CD4-positive, alpha-beta T cell treated with Interferon alpha-2 for 1 hour (primary cell): Measurements from ENCODE around the gene PLCB4.

Experiments used
- DNase-seq, 2 donors: peaks; one replicate each; pipeline ENCODE4 v3.0.0-alpha.2; 2020 to 2022

Gene PLCB4

DNA sequence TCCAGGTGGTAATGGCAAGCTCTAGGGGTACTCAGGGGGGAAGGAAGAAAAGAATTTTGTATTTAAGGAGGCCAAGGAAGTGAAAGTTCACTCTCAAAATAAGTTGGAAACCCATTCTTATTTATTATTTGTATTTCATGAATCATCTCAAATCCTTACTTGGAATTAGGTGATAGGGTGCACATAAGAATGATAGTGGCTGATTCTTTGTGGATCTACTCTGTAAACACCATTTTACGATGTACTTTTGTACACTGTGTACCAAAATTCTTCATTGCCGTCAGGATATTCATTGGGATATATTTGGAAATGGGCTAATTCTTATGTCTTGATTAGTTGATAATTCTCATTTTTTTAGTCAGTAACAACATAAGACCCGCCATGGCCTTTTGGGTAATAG, 266.0 kb downstream of the PLCB4 start:
- no peak for DNase-seq

DNA sequence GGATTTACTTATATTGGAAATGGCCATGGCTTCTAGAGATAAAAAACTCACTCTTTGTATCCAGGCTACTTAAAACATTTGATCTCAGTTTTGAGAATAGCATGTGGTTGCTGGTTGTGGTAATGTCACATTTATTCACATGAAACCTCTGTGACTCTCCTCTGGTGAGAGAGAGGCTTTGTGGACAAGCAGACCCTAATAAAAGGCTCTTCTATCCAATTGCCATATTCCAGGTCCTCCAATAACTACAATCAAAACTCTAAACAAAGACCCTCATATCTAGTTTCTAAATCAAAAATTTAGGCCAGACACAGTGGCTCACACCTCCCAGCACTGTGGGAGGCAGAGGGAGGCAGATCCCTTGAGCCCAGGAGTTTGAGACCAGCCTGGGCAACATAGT, 269.2 kb downstream of the PLCB4 start:
- no peak for DNase-seq

GRCh38 chr20:9339708-9340107, 270.8 kb downstream of the PLCB4 start:
- DNase-seq = no peak

- no peak for DNase-seq
These were observed 273.8 kb downstream of the PLCB4 start for GRCh38 chr20:9342651-9343050.

DNA sequence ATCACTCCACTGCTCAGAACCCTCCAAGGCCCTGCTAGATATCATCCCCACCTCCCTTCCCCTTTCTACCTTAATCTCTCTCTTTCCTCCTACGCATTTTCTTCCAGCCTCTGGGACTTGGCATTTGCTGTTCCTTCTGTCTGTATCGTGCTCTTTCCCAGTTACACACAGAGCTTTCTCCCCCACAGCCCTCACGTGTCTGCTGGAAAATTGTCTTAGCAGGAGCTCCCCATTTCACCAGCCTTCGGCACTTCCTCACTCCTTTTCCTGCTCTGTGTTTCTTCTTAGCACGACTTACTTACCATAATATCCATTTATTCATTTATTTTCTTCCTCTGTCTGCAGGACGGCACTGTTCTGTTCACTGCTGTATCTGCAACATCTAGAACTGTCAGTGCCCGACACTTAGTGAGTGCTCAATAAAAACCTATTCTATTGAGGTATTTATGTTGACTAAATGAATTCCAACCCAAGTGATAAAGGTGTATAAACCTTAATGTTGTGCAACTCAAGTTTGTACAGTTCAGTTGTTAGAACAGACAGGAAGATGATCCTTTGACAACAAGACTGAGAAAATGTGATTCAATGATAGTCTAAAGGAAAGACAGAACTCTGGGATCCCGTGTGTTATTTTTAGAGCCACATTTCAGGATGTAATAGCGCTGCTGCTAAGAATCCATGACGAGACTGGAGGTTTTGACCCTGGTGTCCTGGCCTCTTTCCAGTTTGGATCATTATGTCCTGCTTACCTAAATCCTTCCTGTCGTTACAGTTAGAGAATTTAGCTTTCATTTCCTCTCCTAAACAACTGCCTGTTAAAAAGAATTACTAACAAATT, 275.4 kb downstream of the PLCB4 start:
- DNase-seq = no peak

- no peak for DNase-seq
These were observed 279.4 kb downstream of the PLCB4 start for GRCh38 chr20:9348316-9348715.

DNA sequence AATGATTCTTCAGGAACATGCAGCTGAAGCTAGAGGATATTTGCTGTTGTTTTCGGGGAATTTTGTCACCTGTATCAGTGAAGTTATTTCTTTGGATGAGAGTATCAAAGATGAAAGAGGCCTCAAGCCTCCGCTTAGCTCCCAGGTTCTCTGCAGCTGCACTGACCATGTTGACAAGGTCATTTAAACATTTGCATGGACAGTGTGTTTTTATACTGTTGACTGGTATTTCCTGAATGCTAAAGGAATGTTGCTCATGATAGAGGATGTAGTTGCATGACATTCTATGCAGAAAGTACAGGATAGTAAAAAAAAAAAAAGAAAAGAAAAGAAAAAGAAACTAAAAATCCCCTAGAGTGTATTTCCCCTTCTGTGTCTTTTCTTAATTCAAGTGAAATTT, 279.9 kb downstream of the PLCB4 start:
- DNase-seq = no peak

DNA sequence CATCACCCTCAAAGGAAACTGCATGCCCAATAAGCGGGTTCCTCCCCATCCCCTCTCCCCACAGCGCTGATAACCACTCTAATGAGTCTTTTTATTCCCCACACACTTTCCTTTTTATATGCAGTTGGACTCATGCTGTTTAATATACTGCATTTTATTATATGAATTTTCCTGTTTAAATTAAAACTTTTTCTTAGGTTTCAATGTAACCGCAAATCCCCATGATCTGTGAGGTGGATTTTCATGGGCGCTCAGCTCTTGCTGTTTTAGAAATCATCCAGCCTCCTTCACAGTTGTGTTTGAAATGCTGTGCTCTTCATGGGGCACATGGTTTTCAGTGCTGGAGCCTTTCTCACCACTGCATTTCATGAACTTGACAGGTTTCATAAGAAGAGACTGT, 280.4 kb downstream of the PLCB4 start:
- DNase-seq = no peak

DNA sequence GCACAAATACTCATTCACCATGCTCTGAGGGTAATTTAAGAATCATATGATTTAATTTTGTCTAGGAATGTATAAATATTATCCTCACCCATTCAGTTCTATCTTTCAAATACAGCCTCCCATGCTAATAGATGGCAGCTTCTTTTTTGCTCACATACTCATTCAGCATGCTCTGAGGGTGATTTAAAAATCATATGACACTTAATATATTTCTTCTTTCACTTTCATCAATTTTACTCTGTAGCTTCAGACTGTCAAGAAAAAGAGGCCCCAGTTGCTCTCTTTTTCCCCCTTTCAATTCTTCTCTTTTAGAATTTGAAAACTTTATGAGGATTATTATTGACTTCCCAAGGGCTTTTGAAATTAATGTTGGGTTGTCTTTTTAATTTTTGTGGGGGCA, 283.9 kb downstream of the PLCB4 start:
- no peak for DNase-seq

DNA sequence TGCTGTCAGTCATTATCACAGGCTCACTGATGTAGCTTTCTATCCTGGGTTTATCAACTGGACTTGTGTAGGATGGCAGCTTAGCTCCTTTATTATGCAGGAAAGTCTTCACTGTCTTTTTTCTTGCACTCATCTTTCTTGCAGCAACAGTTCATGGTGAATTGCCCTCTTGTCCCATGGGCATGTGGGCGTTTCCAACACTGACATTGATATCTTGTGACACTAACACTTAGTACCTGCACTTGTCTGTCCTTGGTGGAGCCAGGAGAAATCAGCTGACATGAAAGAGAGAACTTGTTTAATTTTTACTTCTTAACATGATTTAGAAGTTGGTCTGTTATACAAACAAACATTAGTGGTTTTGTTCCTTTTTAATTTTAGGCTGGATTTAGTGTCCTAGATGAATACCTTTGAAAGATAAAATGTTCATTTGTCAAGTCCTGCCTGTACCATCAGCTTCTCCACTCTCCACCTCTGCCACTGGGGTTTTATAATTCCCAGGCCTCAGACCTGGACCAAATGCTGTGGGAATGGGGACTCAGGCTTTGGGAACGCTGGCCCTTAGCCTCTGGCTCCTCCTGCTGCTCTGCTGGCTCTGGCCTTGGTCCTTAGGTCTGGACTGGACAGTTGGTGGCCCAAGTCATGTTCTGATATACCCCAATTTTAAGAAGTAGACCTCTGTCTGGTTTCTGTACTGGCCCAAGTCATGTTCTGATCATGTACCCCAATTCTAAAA, 284.5 kb downstream of the PLCB4 start:
- no peak for DNase-seq

DNA sequence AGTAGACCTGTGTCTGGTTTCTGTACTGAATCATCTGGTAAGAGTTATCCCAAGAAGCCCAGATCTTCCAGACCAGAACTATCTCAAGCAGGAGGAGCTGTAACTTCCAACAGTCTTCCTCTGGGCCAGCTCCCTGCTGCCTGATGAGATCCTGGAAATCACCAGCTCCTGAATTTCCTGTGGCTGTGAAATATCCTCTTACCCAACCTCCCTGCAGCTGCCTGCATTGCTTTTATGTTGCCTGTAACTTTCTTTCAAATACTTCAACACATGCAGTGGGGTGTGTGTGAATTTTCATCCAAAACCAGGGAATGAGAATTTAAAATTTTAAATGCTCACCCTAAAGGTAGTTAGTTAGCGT, 285.0 kb downstream of the PLCB4 start:
- DNase-seq = no peak

DNA sequence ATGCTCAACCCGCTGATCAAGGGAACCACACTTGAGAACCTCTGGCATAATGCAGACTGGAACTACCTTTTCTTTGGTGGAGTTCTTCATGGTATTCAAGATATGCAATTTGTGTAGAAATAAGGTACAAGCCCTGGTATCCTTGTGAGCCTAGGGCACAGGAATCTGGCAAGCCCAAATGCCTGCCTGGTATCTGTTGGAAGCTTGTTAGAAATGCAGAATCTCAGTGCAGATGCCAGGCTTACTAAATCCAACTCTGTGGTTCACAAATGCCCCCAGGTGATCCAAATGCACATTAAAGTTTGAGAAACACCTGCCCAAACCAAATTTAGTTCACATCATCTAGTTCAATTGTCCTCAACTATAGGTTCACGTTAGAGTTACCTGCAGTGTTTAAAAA, 285.7 kb downstream of the PLCB4 start:
- no peak for DNase-seq

DNA sequence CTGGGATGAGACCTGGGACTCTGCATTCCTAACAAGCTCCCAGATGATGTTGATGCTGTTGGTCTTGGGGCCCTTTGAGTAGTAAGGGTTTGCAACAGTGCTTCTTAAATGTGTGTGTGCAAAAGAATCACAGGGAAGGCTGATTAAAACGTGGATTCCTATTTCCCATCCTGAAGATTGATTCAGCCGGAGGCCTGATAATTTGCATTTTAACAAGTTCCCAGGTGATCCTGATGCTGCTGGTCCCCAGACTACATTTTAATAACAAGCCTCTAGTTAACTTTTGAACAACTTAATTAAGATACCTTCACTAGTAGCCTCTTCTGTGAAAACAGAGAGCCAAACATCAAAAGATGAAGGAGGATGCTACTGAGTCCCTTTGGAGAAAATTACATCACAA, 289.1 kb downstream of the PLCB4 start:
- DNase-seq = no peak

DNA sequence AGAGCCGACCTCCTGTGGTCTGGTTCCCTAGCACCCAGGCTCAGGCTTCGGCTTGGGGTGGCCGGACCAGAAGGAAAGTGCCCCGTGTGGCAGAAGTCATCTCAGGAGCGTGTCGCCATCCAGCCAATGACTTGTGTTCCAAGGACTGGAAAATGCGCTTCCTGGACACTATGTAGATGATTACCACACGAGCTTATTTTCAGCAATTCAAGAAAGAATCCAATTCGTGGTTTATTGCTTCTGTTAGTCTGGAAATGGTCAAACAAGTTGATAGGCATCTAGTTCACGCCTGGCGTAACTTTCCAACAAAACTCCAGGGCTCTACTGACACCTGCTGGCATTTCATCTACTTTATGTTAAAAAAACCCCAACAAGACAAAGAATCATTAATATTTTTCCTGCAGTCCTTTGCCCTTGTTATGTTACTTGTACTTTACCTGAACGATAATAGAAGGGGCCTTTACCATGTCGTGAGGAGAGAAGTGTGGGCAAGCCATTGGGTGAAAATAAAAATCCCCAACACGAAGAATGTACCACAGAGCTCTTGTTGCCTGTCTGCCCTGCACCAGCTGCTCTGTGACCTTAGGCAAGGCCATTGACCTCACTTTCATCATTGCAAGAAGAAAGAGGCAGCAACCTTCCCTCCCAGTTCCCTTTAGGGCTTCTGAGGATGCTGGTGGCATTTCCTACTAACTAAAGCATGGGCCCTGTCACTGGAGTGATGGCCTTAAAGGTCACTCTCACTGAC, 290.8 kb downstream of the PLCB4 start:
- DNase-seq = no peak

DNA sequence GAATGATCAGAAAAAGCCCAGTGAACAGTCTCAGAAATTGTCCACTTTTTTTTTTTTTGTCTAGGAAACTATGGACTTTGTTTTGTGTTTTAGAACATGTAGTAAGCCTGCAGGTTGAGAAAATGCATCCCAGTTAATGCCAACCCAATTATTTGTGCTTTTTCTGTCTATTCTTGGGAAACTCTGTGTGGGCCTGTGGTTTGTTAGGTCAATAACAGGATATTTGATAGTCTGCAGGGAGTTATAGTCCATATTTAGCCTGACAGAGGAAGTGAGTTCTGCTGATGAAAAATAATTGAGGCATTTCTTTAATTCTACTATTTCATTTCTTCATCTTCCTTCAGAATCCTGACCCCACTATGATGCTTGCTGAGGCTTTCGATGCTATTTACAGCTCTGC, 291.5 kb downstream of the PLCB4 start:
- DNase-seq = no peak

- no peak for DNase-seq
These were observed 294.8 kb downstream of the PLCB4 start for GRCh38 chr20:9363673-9364072.

GRCh38 chr20:9367328-9367727, 298.4 kb downstream of the PLCB4 start:
- DNase-seq = no peak

GRCh38 chr20:9367746-9368145, 298.9 kb downstream of the PLCB4 start:
- DNase-seq = no peak

- no peak for DNase-seq
These were observed 300.0 kb downstream of the PLCB4 start for GRCh38 chr20:9368893-9369292.

DNA sequence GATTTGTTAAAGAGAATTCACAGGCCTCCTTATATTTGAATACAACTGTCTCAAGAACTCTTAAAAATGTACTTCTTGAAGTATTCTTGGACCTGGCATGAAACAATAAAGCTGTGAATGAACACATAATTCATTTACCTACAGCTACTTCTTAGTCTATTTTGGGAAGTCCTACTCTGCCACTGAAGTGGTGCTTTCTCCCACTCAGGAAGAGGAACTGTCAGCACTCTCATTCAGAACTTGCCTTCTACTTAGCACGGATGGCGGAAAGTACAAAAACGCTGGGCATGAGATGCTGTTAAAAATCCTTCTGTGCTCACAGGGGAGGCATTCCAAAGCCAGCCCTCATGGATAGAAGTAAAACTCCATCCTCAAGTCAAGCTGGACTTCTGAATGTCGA, 300.7 kb downstream of the PLCB4 start:
- DNase-seq = no peak

DNA sequence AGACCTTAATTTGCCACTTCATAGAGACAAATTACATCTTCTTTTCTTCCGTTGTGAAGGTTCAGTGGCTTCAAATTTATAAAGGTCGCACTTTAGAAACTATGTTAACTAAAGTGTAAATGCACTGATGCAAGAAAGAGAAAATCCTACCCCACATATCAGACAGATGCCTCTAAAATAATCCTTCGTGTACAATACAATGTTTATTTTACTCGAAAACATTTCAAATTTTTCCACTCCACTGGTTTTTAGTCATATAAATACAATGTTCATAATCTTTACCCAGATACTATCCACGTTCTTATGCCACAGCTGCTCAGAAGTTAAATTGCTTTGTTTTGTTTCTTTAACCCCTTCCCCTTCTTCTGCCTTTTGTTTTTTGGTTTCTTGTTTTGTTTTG, 305.2 kb downstream of the PLCB4 start:
- no peak for DNase-seq

DNA sequence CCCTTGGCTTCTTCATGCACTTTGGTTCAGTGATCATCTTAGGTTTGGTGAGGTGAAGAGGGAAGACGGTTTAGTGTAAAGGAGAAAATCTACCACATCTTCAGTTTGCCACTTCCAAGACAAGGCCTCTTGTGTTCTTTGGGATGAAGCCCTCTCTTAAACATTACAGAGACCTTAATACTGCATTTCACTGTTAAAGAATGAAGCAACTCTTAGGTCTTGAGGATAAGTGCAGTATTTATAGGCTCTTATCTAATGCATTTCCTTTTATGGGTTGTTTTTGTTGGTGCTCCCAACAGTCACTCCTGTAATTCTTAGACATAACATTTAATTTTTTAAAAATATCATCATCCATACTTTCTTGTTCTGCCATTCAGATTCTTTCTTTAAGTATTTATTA, 305.6 kb downstream of the PLCB4 start:
- no peak for DNase-seq

DNA sequence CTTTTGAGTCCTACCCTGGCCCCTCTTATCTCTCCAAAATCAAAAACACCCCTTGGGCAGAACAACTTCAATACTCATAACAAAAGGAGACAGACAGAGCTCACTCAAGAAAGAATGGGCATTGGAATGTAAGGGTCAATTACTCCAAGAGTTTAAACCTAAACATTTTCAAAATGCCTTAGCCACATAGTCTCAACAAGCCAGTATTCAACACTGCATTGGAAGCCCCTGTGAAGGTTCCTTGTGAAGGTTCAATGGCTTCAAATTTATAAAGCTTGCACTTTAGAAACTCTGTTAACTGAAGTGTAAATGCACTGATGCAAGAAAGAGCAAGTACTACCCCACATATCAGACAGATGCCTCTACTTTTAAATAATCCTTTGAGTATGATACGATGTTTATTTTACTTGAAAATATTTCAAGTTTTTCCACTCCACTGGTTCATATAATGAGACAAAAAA, 306.4 kb downstream of the PLCB4 start:
- DNase-seq = no peak

- no peak for DNase-seq
These were observed 308.1 kb downstream of the PLCB4 start for GRCh38 chr20:9377007-9377406.
